Stimulated activated memory B cell treated with anti-CD40 and anti-IgM and Interleukin-4, amounts not matched to agents 10 μg/mL and 1 μg/mL and 100 μg/mL, for 72 hours (primary cell): Measurements from ENCODE around the gene GLUL.

Experiments
- ATAC-seq: fragments of 150-1000 bp; cut with Tn5 transposase; 2 replicates; pipeline ENCODE4 v1.10.0; 2021
- H3K27ac Mint-ChIP-seq: one replicate; pipeline ENCODE4 v1.8.0; 2022; ENCODE audit warnings: mild to moderate bottlenecking, mixed read lengths
- H3K27me3 Mint-ChIP-seq: one replicate; pipeline ENCODE4 v1.8.0; 2022; ENCODE audit warnings: mixed read lengths
- H3K36me3 Mint-ChIP-seq: one replicate; pipeline ENCODE4 v1.8.0; 2022; ENCODE audit warnings: mixed read lengths
- H3K4me1 Mint-ChIP-seq: one replicate; pipeline ENCODE4 v1.8.0; 2022; ENCODE audit warnings: mixed read lengths
- H3K4me3 Mint-ChIP-seq: one replicate; pipeline ENCODE4 v1.8.0; 2022; ENCODE audit warnings: mild to moderate bottlenecking, moderate library complexity, mixed read lengths
- H3K9me3 Mint-ChIP-seq: one replicate; pipeline ENCODE4 v1.8.0; 2022; ENCODE audit warnings: mixed read lengths

The GLUL gene

GRCh38 chr1:182391362-182392049 lies at the start of gene GLUL:
Gene GLUL, minus strand, starts transcription at chr1:182391790. Its CDS starts 3,053 bp downstream, at chr1:182388737.
- H3K9me3 Mint-ChIP-seq: no peaks in the 10 kb centered on the region
- peaks cover 34% of the 10 kb centered on the region for H3K4me1 Mint-ChIP-seq
- peak within 1 kb of the TSS; percentile 93 for H3K27ac Mint-ChIP-seq
- ATAC-seq: peak; percentile 85
- peak within 1 kb of the TSS; percentile 88 for H3K4me3 Mint-ChIP-seq
- H3K27me3 Mint-ChIP-seq: peaks cover 42% of the 10 kb centered on the region
- H3K36me3 Mint-ChIP-seq: no peaks in the 10 kb centered on the region

GRCh38 chr1:182438326-182438725 lies 46.7 kb upstream of the GLUL start:
- ATAC-seq: no peak
- Mint-ChIP-seq H3K27ac (no peak overlapping the region), H3K9me3 (peaks cover 6% of the 10 kb centered on the region), H3K27me3 (no peaks in the 10 kb centered on the region), H3K4me3 (no peak overlapping the region), H3K4me1 (no peaks in the 10 kb centered on the region), H3K36me3 (peaks cover 5% of the 10 kb centered on the region)

GRCh38 chr1:182433580-182433979 lies 42.0 kb upstream of the GLUL start:
- peaks cover 5% of the 10 kb centered on the region for H3K36me3 Mint-ChIP-seq
- H3K4me3 Mint-ChIP-seq: no peak overlapping the region
- no peaks in the 10 kb centered on the region for H3K27me3 Mint-ChIP-seq
- H3K4me1 Mint-ChIP-seq: peaks cover 12% of the 10 kb centered on the region
- H3K9me3 Mint-ChIP-seq: peaks cover 6% of the 10 kb centered on the region
- no peak overlapping the region for H3K27ac Mint-ChIP-seq
- ATAC-seq: no peak

GRCh38 chr1:182431278-182431677 lies 39.7 kb upstream of the GLUL start:
- no peaks in the 10 kb centered on the region for H3K9me3 Mint-ChIP-seq
- no peak overlapping the region for H3K27ac Mint-ChIP-seq
- peaks cover 28% of the 10 kb centered on the region for H3K4me1 Mint-ChIP-seq
- no peaks in the 10 kb centered on the region for H3K36me3 Mint-ChIP-seq
- no peak overlapping the region for H3K4me3 Mint-ChIP-seq
- no peaks in the 10 kb centered on the region for H3K27me3 Mint-ChIP-seq
- no peak for ATAC-seq

- Mint-ChIP-seq H3K36me3 (no peaks in the 10 kb centered on the region), H3K27ac (peak overlapping the region; percentile 34), H3K9me3 (no peaks in the 10 kb centered on the region), H3K4me3 (peak overlapping the region; percentile 19), H3K27me3 (no peaks in the 10 kb centered on the region), H3K4me1 (peaks cover 33% of the 10 kb centered on the region)
- no peak for ATAC-seq
Measured at GRCh38 chr1:182430263-182431068, 38.9 kb upstream of the GLUL start.

GRCh38 chr1:182428043-182428442 lies 36.5 kb upstream of the GLUL start:
- Mint-ChIP-seq H3K4me1 (peaks cover 33% of the 10 kb centered on the region), H3K4me3 (no peak overlapping the region), H3K9me3 (no peaks in the 10 kb centered on the region), H3K36me3 (no peaks in the 10 kb centered on the region), H3K27me3 (no peaks in the 10 kb centered on the region), H3K27ac (no peak overlapping the region)
- peak; percentile 56 for ATAC-seq

- Mint-ChIP-seq H3K9me3 (no peaks in the 10 kb centered on the region), H3K27ac (peak overlapping the region; percentile 20), H3K4me3 (no peak overlapping the region), H3K27me3 (peaks cover 8% of the 10 kb centered on the region), H3K36me3 (no peaks in the 10 kb centered on the region), H3K4me1 (peaks cover 33% of the 10 kb centered on the region)
- peak; percentile 75 for ATAC-seq
Measured at GRCh38 chr1:182426442-182427430, 35.1 kb upstream of the GLUL start.

- no peak overlapping the region for H3K27ac Mint-ChIP-seq
- ATAC-seq: peak; percentile 31
Measured at GRCh38 chr1:182415789-182416188, 24.2 kb upstream of the GLUL start.

GRCh38 chr1:182413969-182414368 lies 22.4 kb upstream of the GLUL start:
- Mint-ChIP-seq H3K4me3 (no peak overlapping the region), H3K27ac (no peak overlapping the region), H3K36me3 (no peaks in the 10 kb centered on the region), H3K27me3 (peaks cover 28% of the 10 kb centered on the region), H3K9me3 (no peaks in the 10 kb centered on the region), H3K4me1 (no peaks in the 10 kb centered on the region)
- no peak for ATAC-seq

More at GRCh38 chr1:182415789-182416188, 24.2 kb upstream of the GLUL start:
- Mint-ChIP-seq H3K36me3 (no peaks in the 10 kb centered on the region), H3K27me3 (peaks cover 28% of the 10 kb centered on the region), H3K4me1 (no peaks in the 10 kb centered on the region), H3K9me3 (no peaks in the 10 kb centered on the region), H3K4me3 (no peak overlapping the region)

- Mint-ChIP-seq H3K9me3 (no peaks in the 10 kb centered on the region), H3K4me3 (no peak overlapping the region), H3K36me3 (no peaks in the 10 kb centered on the region), H3K27me3 (peaks cover 28% of the 10 kb centered on the region), H3K4me1 (no peaks in the 10 kb centered on the region), H3K27ac (no peak overlapping the region)
- ATAC-seq: no peak
Measured at GRCh38 chr1:182413486-182413885, 21.9 kb upstream of the GLUL start.

GRCh38 chr1:182410620-182411273 lies 19.2 kb upstream of the GLUL start:
- Mint-ChIP-seq H3K36me3 (peaks cover under 1% of the 10 kb centered on the region), H3K27me3 (peaks cover 36% of the 10 kb centered on the region), H3K4me1 (no peaks in the 10 kb centered on the region), H3K9me3 (no peaks in the 10 kb centered on the region), H3K27ac (no peak overlapping the region), H3K4me3 (no peak overlapping the region)
- no peak for ATAC-seq

- H3K36me3 Mint-ChIP-seq: peaks cover 5% of the 10 kb centered on the region
- H3K27me3 Mint-ChIP-seq: peaks cover 35% of the 10 kb centered on the region
- H3K4me1 Mint-ChIP-seq: no peaks in the 10 kb centered on the region
- H3K4me3 Mint-ChIP-seq: no peak overlapping the region
- peaks cover 5% of the 10 kb centered on the region for H3K9me3 Mint-ChIP-seq
- no peak overlapping the region for H3K27ac Mint-ChIP-seq
- ATAC-seq: no peak
Measured at GRCh38 chr1:182410138-182410537, 18.5 kb upstream of the GLUL start.

GRCh38 chr1:182408435-182409075 lies 17.0 kb upstream of the GLUL start:
- ATAC-seq: no peak
- H3K27ac Mint-ChIP-seq: no peak overlapping the region

GRCh38 chr1:182407724-182408123 lies 16.1 kb upstream of the GLUL start:
- Mint-ChIP-seq H3K4me3 (no peak overlapping the region), H3K9me3 (peaks cover 5% of the 10 kb centered on the region), H3K27ac (no peak overlapping the region), H3K36me3 (peaks cover 5% of the 10 kb centered on the region), H3K27me3 (peaks cover 32% of the 10 kb centered on the region), H3K4me1 (no peaks in the 10 kb centered on the region)
- no peak for ATAC-seq

More at GRCh38 chr1:182408435-182409075, 17.0 kb upstream of the GLUL start:
- peaks cover 25% of the 10 kb centered on the region for H3K27me3 Mint-ChIP-seq
- no peak overlapping the region for H3K4me3 Mint-ChIP-seq
- H3K36me3 Mint-ChIP-seq: peaks cover 5% of the 10 kb centered on the region
- H3K9me3 Mint-ChIP-seq: peaks cover 5% of the 10 kb centered on the region
- H3K4me1 Mint-ChIP-seq: no peaks in the 10 kb centered on the region
